ENCODE results near the gene RBL1. TPM values are rescaled to one million over a fixed set of nuclear protein-coding genes. Genes with fewer than 3 reads are reported as not detected.

The RBL1 gene
- total and polyA plus RNA-seq, 10 of the 15 experiments (the other 5 are each of a cell fraction or from before 2014, with no cell fraction given), result 4.5 to 51.1 (median 24.9) TPM

DNA sequence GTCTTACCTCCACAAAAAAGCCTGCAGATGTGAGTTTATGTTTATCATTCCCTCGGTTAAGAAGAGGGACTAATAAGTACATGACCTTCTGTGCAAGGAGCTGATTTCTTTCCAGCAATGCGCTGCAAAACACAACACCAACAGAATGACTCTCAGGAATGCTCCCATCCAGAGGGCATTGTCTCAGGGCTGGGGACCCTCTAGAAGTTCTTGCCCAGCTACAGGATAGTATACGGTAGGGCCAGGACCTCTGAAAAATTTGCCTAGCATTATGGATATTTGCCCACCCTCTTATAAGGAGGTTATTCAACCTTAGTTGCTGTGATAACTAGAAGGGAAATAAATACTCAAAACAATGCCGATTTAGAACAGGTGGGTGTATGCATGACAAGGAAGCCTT, 24.7 kb upstream of the RBL1 start (continued):
- TF ChIP-seq CUX1 (IDR thresholded peaks at IDR 0.05; ENCODE audit: insufficient replicate concordance, low read depth, low read length), result no peak
- TF ChIP-seq ZNF384 (IDR thresholded peaks at IDR 0.05; ENCODE audit: borderline replicate concordance, low read depth, low read length), result no peak

- FAIRE-seq, result no peak
- SMC1A ChIA-PET (ENCODE audit: uncharacterized antibody, unreplicated experiment), result no interaction called here
- no peak for DNase-seq (ENCODE audit: low read depth, low spot score)
- 76% methylated on average over 7 of the region's 7 CpGs for WGBS (ENCODE audit: insufficient coverage, insufficient replicate concordance, low lambda C conversion rate, missing lambda C conversion rate)
- RAD21 ChIA-PET (ENCODE audit: unreplicated experiment), result no interaction called here
- Histone ChIP-seq H3K4me2 (ENCODE audit: control insufficient read depth, insufficient read depth) (no peak overlapping the region), H3K79me2 (ENCODE audit: control insufficient read depth, insufficient read depth, low read length) (no peaks in the 10 kb centered on the region), H4K20me1 (ENCODE audit: control insufficient read depth, insufficient read depth) (no peaks in the 10 kb centered on the region), H3K4me1 (ENCODE audit: control insufficient read depth, insufficient read depth, low read length) (no peaks in the 10 kb centered on the region), H3K36me3 (ENCODE audit: control insufficient read depth in 2 of 2, insufficient read depth in 2 of 2, low read length in 1 of 2) (no peaks in the 10 kb centered on the region), H3K27me3 (replicated peaks in 1 of 2; ENCODE audit: control insufficient read depth in 2 of 2, insufficient read depth in 2 of 2, low read length in 1 of 2) (no peaks in the 10 kb centered on the region), H3K9ac (ENCODE audit: control insufficient read depth, insufficient read depth, low read length) (no peak overlapping the region), H3K4me3 (no peak overlapping the region), H2AFZ (ENCODE audit: control insufficient read depth, low read depth, low read length) (no peak overlapping the region), H3K27ac (ENCODE audit: control insufficient read depth, insufficient read depth) (no peak overlapping the region), H3K9me3 (replicated peaks; ENCODE audit: control insufficient read depth, insufficient read depth, low read length) (no peaks in the 10 kb centered on the region)
- TF ChIP-seq, protein P1, sequence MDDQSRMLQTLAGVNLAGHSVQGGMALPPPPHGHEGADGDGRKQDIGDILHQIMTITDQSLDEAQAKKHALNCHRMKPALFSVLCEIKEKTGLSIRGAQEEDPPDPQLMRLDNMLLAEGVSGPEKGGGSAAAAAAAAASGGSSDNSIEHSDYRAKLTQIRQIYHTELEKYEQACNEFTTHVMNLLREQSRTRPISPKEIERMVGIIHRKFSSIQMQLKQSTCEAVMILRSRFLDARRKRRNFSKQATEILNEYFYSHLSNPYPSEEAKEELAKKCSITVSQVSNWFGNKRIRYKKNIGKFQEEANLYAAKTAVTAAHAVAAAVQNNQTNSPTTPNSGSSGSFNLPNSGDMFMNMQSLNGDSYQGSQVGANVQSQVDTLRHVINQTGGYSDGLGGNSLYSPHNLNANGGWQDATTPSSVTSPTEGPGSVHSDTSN (IDR thresholded peaks at IDR 0.05; ENCODE audit: insufficient replicate concordance, low read depth, low read length), result no peak
- no peak for TF ChIP-seq POLR2AphosphoS2 (IDR thresholded peaks at IDR 0.05; ENCODE audit: low read depth, low read length)
- no peak for TF ChIP-seq WRNIP1 (IDR thresholded peaks at IDR 0.05; ENCODE audit: borderline replicate concordance, low read depth, low read length)
- no peak for TF ChIP-seq SIN3A (IDR thresholded peaks at IDR 0.05; ENCODE audit: low read depth, low read length)
- TF ChIP-seq ZZZ3 (IDR thresholded peaks at IDR 0.05; ENCODE audit: control insufficient read depth, insufficient read length, low read depth), result no peak
- in situ Hi-C loops (cut with MboI) (no loop called here), intact Hi-C loops (cut with micrococcal nuclease; ENCODE audit: unreplicated experiment) (no loop called here)
- CTCF ChIA-PET, result no interaction called here
- no peak for ATAC-seq
- BruUV-seq (replicated peaks), result no TSS peak
- POLR2A ChIA-PET, result no interaction called here
Measured at GRCh38 chr20:37119356-37120036, 23.7 kb upstream of the RBL1 start.
